NCI-H1092 (cell line): ENCODE measurements around the gene ENG.
"Not testable (repeated sequence)": the region's sequence is repeated elsewhere in the genome, so short reads cannot be mapped to it uniquely, and the experiment has no call there.

ENCODE experiments used
- DNase-seq: peaks from one replicate; lab custom pipeline; 2025; lab: John Stamatoyannopoulos, UW

Gene ENG

GRCh38 chr9:127878001-127878651, 23.7 kb upstream of the ENG start:
- DNase-seq, result no peak

GRCh38 chr9:127877566-127877998, 23.1 kb upstream of the ENG start, which contains the start of gene AK1:
AK1 (minus strand) TSS chr9:127877675; CDS start chr9:127874617, 3,058 bp downstream.
- peak; percentile 74 for DNase-seq

GRCh38 chr9:127876764-127877562, 22.5 kb upstream of the ENG start:
- no peak for DNase-seq

GRCh38 chr9:127876026-127876763, 21.7 kb upstream of the ENG start:
- no peak for DNase-seq

- DNase-seq, result no peak
These were observed 21.0 kb upstream of the ENG start for GRCh38 chr9:127875306-127875966.

- no peak for DNase-seq
These were observed 20.1 kb upstream of the ENG start for GRCh38 chr9:127874301-127875221.

- DNase-seq, result no peak
These were observed 19.4 kb upstream of the ENG start for GRCh38 chr9:127873886-127874285.

- no peak for DNase-seq
These were observed 18.8 kb upstream of the ENG start for GRCh38 chr9:127873223-127873691.

- DNase-seq, result no peak
These were observed 18.1 kb upstream of the ENG start for GRCh38 chr9:127872369-127873222.

- no peak for DNase-seq
These were observed 17.1 kb upstream of the ENG start for GRCh38 chr9:127871531-127871930.

GRCh38 chr9:127870887-127871286, 16.4 kb upstream of the ENG start:
- DNase-seq, result no peak

GRCh38 chr9:127870153-127870491, 15.7 kb upstream of the ENG start:
- not testable (repeated sequence) for DNase-seq

- DNase-seq, result peak; percentile 79
These were observed 15.1 kb upstream of the ENG start for GRCh38 chr9:127869310-127870152.

GRCh38 chr9:127868278-127868902, 13.9 kb upstream of the ENG start:
- no peak for DNase-seq

GRCh38 chr9:127867356-127868277, 13.2 kb upstream of the ENG start:
- no peak for DNase-seq

GRCh38 chr9:127866535-127866934, 12.1 kb upstream of the ENG start:
- DNase-seq, result no peak

- no peak for DNase-seq
These were observed 11.4 kb upstream of the ENG start for GRCh38 chr9:127865645-127866464.
